K562 (cell line): ENCODE results near the gene KXD1. TPM values are rescaled to one million over a fixed set of nuclear protein-coding genes. Genes with fewer than 3 reads are reported as not detected.

Experiments
- ARID1B ChIP-seq: fragments of 450-650 bp; IDR thresholded peaks from 2 replicates; pipeline ENCODE4 v1.6.1; 2016; ENCODE audit warnings: antibody characterized with exemption, mild to moderate bottlenecking, inconsistent platforms
- ATF1 ChIP-seq, 2 experiments: fragments of 450-650 bp in 1 of 2; IDR thresholded peaks; 2 replicates each; pipeline ENCODE4 v1.6.1; 2016; ENCODE audit warnings: missing compliant biosample characterization in 1 of 2, missing genetic modification characterization in 1 of 2
- BHLHE40 ChIP-seq: IDR thresholded peaks from 2 replicates; pipeline ENCODE4 v1.6.1; 2011; ENCODE audit warnings: low read length, improper control_type of control experiment
- DPF2 ChIP-seq: fragments of 450-650 bp; IDR thresholded peaks from 2 replicates; pipeline ENCODE4 v1.6.1; 2016
- LEF1 ChIP-seq: fragments of 450-650 bp; IDR thresholded peaks from 2 replicates; pipeline ENCODE4 v1.6.1; 2016; ENCODE audit warnings: mild to moderate bottlenecking
- MYBL2 ChIP-seq, 2 experiments: fragments of 450-650 bp in 1 of 2; sonication (generic) in 1 of 2; formaldehyde crosslinking in 1 of 2; IDR thresholded peaks; 2 replicates each; pipeline versions ENCODE4 v1.6.1 to v1.8.1; 2017 to 2022; ENCODE audit warnings: borderline replicate concordance in 1 of 2, inconsistent platforms in 1 of 2, low read depth in 1 of 2, mild to moderate bottlenecking in 1 of 2, missing genetic modification reagents in 1 of 2, moderate library complexity in 1 of 2
- POLR2G ChIP-seq: fragments of 200-400 bp; formaldehyde crosslinking; IDR thresholded peaks from 2 replicates; pipeline ENCODE4 v1.6.1; 2017; ENCODE audit warnings: low read depth, mild to moderate bottlenecking, antibody characterized with exemption, low read length, moderate library complexity
- POU5F1 ChIP-seq: fragments of 150-350 bp; IDR thresholded peaks from 2 replicates; pipeline ENCODE4 v1.6.1; 2014; ENCODE audit warnings: borderline replicate concordance, low read length, low read depth, mild to moderate bottlenecking; ENCODE audit not compliant: partially characterized antibody
- RAD21 ChIP-seq, 2 experiments: fragments of 250-450 bp in 1 of 2; fragments of 450-650 bp in 1 of 2; sonication (Bioruptor Pico) in 1 of 2; formaldehyde crosslinking in 1 of 2; IDR thresholded peaks in 1 of 2; conservative IDR thresholded peaks in 1 of 2; 2 replicates each; pipeline versions ENCODE4 v1.4.0 to v1.8.0; 2020 to 2022; ENCODE audit warnings: mild to moderate bottlenecking in 2 of 2, moderate library complexity in 1 of 2
- RB1 ChIP-seq: fragments of 450-650 bp; IDR thresholded peaks from 2 replicates; pipeline ENCODE4 v1.6.1; 2017; ENCODE audit warnings: low read depth, mild to moderate bottlenecking
- SRF ChIP-seq, 2 experiments: fragments of 250-450, 450-650 bp in 1 of 2; sonication (Bioruptor Pico) in 1 of 2; sonication (generic) in 1 of 2; formaldehyde crosslinking; IDR thresholded peaks; 2 replicates each; pipeline versions ENCODE4 v1.5.0 to v1.5.1; 2020 to 2022; ENCODE audit warnings: mild to moderate bottlenecking in 1 of 2, missing genetic modification reagents in 1 of 2
- TRIM24 ChIP-seq, 2 experiments: fragments of 450-650 bp; IDR thresholded peaks; 2 replicates each; pipeline ENCODE4 v1.6.1; 2016
- XRCC5 ChIP-seq: fragments of 200-400 bp; formaldehyde crosslinking; IDR thresholded peaks from 2 replicates; pipeline ENCODE4 v1.6.1; 2017; ENCODE audit warnings: low read depth, mild to moderate bottlenecking, low read length
- YBX1 ChIP-seq: fragments of 450-650 bp; IDR thresholded peaks from 2 replicates; pipeline ENCODE4 v1.7.1; 2016; ENCODE audit warnings: mild to moderate bottlenecking
- ZEB2 ChIP-seq: fragments of 450-650 bp; IDR thresholded peaks from 2 replicates; pipeline ENCODE4 v1.6.1; 2016
- ZNF140 ChIP-seq: fragments of 250-450 bp; sonication (Bioruptor Pico); IDR thresholded peaks from 2 replicates; pipeline ENCODE4 v1.8.0; 2021; ENCODE audit warnings: moderate library complexity, mild to moderate bottlenecking, inconsistent platforms
- polyA plus RNA-seq, 8 experiments: library from polyadenylated mRNA; depleted of rRNA in 4 of 8; stranded (reverse) in 5 of 8; unstranded in 3 of 8; fragments of >200 nt; fragmentation: Nextera tagmentation in 2 of 8; fragmentation: Illumina TruSeq in 1 of 8; extraction: Ambion mirVana in 2 of 8; extraction: Trizol in 1 of 8; gene quantifications; 2 replicates each; pipeline versions ENCODE4 v1.2.1 to v1.2.3, GENCODE V29; 2011 to 2014; ENCODE audit warnings: inconsistent platforms in 1 of 8, missing spikeins in 1 of 8
- total RNA-seq, 7 experiments: library from RNA; depleted of rRNA in 6 of 7; stranded (reverse); fragments of >200 nt in 6 of 7; fragmentation: Illumina TruSeq in 2 of 7; extraction: Trizol in 2 of 7; gene quantifications; 2 replicates each; pipeline versions ENCODE4 v1.2.1 to v1.2.3, GENCODE V29; 2011 to 2021; ENCODE audit warnings: low replicate concordance in 1 of 7
- TF ChIP-seq, protein P1 (sequence below): fragments of 450-650 bp; conservative IDR thresholded peaks from 2 replicates; pipeline ENCODE4 v1.6.1; 2016; ENCODE audit warnings: missing genetic modification characterization, low read depth, mild to moderate bottlenecking, control low read depth, missing compliant biosample characterization
- TF ChIP-seq, protein P2 (sequence below), 2 experiments: fragments of 450-650 bp; IDR thresholded peaks; 2 replicates each; pipeline ENCODE4 v1.6.1; 2016
- TF ChIP-seq, protein P3 (sequence below): fragments of 450-650 bp; IDR thresholded peaks from 2 replicates; pipeline ENCODE4 v1.6.1; 2018; ENCODE audit not compliant: partially characterized antibody
- TF ChIP-seq, protein P4 (sequence below): fragments of 250-450 bp; sonication (Bioruptor Pico); IDR thresholded peaks from 2 replicates; pipeline ENCODE4 v1.8.0; 2021; ENCODE audit warnings: moderate library complexity, mild to moderate bottlenecking, inconsistent platforms

Gene KXD1
- total and polyA plus RNA-seq, 9 of the 15 experiments (the other 6 are each of a cell fraction or from before 2014, with no cell fraction given) = 21.9 to 210 (median 118) TPM

DNA sequence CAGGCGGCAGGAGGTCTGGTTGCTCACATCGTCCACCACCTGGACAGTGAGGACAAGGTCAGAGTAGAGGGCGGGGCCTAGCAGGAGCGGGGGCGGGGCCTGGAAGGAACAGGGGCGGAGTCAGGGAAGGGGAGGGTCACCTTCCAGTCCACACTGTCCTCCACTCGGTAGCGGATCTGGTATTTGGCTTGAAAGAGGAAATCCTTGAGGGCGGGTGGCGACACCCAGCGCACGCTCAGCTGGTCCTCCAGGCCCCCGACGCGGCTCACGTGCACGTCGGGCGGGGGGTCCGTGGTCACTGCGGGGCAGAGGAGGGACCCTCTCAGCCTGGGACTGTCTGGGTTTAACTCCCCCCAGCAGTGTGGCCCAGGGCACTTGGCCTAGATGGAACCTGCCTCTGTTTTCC is 39.1 kb downstream of the KXD1 start (continued):
- TF ChIP-seq, protein P1, sequence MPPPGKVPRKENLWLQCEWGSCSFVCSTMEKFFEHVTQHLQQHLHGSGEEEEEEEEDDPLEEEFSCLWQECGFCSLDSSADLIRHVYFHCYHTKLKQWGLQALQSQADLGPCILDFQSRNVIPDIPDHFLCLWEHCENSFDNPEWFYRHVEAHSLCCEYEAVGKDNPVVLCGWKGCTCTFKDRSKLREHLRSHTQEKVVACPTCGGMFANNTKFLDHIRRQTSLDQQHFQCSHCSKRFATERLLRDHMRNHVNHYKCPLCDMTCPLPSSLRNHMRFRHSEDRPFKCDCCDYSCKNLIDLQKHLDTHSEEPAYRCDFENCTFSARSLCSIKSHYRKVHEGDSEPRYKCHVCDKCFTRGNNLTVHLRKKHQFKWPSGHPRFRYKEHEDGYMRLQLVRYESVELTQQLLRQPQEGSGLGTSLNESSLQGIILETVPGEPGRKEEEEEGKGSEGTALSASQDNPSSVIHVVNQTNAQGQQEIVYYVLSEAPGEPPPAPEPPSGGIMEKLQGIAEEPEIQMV (tag) = peak; percentile 56; the same call in 1 of the 2 replicates
- TF ChIP-seq RAD21 (CRISPR knock-in tag; conservative IDR thresholded peaks at IDR 0.05 in 1 of 2, IDR thresholded peaks at IDR 0.05 in 1 of 2) (peak in 1 of 2 experiments; percentile 32; a peak in 1 of 4 replicates), LEF1 (0 out of 2 replicates have a peak, but pooled peaks have one; percentile 44), DPF2 (no peak), RB1 (peak; percentile 51; the same call in 1 of the 2 replicates), TRIM24 (IDR thresholded peaks at IDR 0.05) (0 out of 4 replicates have a peak, but pooled peaks of 1 of the 2 experiments have one; percentile 23), MYBL2 (IDR thresholded peaks at IDR 0.05; ENCODE audit: low read depth) (no peak), MYBL2 (CRISPR knock-in tag; IDR thresholded peaks at IDR 0.05; ENCODE audit: borderline replicate concordance) (no peak), ZNF140 (CRISPR knock-in tag) (no peak), SRF (CRISPR knock-in tag; IDR thresholded peaks at IDR 0.05) (peak in 1 of 2 experiments; percentile 48; a peak in 1 of 4 replicates), POLR2G (peak; percentile 83), ATF1 (CRISPR knock-in tag; IDR thresholded peaks at IDR 0.05) (no peak), ATF1 (tag; IDR thresholded peaks at IDR 0.05) (peak; percentile 56), ZEB2 (no peak), YBX1 (no peak), XRCC5 (no peak), POU5F1 (no peak), ARID1B (no peak), BHLHE40 (peak; percentile 98)
- TF ChIP-seq, protein P2, sequence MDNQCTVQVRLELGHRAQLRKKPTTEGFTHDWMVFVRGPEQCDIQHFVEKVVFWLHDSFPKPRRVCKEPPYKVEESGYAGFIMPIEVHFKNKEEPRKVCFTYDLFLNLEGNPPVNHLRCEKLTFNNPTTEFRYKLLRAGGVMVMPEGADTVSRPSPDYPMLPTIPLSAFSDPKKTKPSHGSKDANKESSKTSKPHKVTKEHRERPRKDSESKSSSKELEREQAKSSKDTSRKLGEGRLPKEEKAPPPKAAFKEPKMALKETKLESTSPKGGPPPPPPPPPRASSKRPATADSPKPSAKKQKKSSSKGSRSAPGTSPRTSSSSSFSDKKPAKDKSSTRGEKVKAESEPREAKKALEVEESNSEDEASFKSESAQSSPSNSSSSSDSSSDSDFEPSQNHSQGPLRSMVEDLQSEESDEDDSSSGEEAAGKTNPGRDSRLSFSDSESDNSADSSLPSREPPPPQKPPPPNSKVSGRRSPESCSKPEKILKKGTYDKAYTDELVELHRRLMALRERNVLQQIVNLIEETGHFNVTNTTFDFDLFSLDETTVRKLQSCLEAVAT (IDR thresholded peaks at IDR 0.05) = no peak
- TF ChIP-seq, protein P3, sequence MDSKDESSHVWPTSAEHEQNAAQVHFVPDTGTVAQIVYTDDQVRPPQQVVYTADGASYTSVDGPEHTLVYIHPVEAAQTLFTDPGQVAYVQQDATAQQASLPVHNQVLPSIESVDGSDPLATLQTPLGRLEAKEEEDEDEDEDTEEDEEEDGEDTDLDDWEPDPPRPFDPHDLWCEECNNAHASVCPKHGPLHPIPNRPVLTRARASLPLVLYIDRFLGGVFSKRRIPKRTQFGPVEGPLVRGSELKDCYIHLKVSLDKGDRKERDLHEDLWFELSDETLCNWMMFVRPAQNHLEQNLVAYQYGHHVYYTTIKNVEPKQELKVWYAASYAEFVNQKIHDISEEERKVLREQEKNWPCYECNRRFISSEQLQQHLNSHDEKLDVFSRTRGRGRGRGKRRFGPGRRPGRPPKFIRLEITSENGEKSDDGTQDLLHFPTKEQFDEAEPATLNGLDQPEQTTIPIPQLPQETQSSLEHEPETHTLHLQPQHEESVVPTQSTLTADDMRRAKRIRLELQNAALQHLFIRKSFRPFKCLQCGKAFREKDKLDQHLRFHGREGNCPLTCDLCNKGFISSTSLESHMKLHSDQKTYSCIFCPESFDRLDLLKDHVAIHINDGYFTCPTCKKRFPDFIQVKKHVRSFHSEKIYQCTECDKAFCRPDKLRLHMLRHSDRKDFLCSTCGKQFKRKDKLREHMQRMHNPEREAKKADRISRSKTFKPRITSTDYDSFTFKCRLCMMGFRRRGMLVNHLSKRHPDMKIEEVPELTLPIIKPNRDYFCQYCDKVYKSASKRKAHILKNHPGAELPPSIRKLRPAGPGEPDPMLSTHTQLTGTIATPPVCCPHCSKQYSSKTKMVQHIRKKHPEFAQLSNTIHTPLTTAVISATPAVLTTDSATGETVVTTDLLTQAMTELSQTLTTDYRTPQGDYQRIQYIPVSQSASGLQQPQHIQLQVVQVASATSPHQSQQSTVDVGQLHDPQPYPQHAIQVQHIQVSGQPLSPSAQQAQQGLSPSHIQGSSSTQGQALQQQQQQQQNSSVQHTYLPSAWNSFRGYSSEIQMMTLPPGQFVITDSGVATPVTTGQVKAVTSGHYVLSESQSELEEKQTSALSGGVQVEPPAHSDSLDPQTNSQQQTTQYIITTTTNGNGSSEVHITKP = no peak
- TF ChIP-seq, protein P4, sequence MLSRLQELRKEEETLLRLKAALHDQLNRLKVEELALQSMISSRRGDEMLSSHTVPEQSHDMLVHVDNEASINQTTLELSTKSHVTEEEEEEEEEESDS (CRISPR knock-in tag) = no peak
